GM12872 (cell line): ENCODE measurements around the gene ZNF366.

Experiments
- TF ChIP-seq, protein P1 (sequence below): IDR thresholded peaks from 3 replicates; pipeline ENCODE4 v1.5.1; 2011; ENCODE audit warnings: low read depth, mild to moderate bottlenecking, low read length, moderate library complexity; ENCODE audit not compliant: insufficient read depth

Gene ZNF366

DNA sequence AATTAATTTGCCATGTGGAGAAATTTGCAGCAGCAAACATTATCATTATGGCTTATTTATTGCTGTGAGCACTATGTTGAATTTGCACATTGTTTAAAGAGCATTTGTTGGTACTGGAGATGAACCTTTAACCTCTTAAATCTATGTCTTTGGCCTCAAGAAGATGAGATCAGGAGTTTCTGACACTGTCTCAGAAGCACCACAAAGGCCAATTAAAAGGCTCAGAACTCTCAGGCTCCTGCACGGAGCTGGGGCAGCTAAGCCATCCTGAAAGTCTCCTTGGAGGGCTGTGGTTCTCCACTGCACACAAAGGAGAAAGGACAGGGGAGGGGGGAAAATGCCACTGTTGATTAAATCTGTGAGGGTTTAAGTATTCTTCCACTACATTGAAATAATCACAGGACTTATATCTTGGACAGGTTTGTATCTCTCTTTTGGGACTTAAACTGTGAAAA is 33.1 kb downstream of the ZNF366 start:
- TF ChIP-seq, protein P1, sequence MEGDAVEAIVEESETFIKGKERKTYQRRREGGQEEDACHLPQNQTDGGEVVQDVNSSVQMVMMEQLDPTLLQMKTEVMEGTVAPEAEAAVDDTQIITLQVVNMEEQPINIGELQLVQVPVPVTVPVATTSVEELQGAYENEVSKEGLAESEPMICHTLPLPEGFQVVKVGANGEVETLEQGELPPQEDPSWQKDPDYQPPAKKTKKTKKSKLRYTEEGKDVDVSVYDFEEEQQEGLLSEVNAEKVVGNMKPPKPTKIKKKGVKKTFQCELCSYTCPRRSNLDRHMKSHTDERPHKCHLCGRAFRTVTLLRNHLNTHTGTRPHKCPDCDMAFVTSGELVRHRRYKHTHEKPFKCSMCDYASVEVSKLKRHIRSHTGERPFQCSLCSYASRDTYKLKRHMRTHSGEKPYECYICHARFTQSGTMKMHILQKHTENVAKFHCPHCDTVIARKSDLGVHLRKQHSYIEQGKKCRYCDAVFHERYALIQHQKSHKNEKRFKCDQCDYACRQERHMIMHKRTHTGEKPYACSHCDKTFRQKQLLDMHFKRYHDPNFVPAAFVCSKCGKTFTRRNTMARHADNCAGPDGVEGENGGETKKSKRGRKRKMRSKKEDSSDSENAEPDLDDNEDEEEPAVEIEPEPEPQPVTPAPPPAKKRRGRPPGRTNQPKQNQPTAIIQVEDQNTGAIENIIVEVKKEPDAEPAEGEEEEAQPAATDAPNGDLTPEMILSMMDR, result no peak

DNA sequence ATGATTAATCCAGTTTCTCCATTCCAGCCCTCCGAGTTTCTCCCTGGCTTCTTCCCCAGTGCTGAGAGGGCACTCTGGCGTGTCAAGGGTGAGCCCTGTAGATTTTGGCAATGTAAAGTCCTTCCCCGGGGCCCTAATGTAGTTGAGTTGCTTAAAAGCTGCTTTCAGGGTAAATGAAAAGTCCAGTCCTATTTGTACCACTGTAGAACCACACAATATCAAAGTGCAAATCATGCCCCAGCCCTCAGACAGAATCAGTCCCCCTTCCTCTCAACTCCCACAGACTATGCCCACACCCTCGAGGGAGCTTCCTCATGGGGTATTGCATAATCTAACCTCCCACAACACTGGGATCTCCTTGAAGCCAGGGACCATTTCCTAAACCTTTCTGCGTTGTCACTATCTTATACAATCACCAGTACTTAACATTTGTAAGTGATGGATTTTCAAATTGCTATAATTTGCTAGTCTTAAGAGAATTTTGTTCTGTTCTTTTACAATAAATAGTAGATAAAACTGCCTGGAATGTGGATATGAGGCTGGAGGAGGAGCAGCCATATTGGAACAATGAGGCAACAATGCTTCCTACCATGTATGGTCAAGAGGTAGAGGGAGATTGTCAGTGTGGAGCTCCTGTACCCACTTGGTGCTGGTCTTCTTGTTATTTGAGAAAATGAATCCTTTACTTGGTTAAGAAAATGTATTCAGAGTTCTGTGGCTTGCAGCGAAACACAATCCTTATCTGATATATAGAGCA is 34.4 kb downstream of the ZNF366 start:
- TF ChIP-seq, protein P1, result no peak

DNA sequence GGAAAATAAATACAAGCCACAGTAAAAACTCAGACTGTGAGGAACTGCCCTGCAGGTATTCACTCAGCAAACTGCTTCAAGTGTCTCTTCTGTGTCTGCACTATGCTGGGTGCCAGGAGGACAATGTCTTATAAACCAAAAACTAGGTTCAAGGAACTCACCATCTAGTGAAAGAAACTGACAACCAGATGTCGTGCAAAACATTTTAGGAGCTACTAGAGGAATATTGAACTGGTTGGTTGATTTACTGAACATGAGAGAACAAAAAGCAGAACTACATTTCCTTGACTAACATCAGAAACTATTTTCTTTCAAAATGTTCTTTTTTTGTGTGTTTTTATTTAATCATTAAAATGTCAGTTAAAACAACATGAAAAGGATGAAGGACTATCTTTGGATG is 35.2 kb downstream of the ZNF366 start:
- TF ChIP-seq, protein P1, result no peak

DNA sequence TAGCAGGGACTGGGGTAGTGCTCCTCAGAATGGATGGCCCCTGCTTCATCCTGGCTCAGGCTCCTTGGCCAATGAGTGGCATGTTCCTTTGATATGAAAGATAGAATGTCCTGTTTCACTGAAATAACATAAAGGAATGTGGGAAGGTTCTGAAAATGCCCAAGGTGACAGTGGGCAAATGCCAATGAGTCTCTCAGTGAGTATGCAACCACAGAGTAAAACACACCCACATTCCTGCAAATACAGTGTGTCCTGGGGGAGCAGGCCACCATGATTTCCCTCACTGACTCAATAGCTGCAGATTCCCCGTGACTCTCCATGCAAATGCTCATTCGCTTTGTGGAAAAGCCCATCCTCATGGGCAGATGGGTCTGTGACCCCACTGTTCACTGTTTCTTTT is 36.4 kb downstream of the ZNF366 start:
- TF ChIP-seq, protein P1, result no peak

DNA sequence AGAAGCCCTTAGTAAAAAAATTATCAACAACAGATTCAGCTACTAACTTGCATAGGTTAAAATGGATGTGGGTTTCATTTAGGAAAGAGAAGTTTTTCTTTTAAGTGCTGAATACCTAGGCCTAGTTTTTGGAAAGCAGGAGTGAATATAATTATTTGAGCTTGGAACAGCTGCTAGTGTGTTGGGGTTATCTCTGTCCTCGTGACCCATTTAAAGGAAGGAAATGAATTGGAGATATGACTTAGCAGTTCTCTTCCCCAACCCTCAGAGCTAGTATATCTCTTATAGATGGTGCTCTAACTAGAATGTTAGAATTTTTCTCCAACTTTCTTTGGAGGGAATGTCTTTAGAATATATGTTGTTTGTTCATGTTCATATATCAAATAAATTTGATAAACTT is 38.6 kb downstream of the ZNF366 start:
- TF ChIP-seq, protein P1, result no peak

DNA sequence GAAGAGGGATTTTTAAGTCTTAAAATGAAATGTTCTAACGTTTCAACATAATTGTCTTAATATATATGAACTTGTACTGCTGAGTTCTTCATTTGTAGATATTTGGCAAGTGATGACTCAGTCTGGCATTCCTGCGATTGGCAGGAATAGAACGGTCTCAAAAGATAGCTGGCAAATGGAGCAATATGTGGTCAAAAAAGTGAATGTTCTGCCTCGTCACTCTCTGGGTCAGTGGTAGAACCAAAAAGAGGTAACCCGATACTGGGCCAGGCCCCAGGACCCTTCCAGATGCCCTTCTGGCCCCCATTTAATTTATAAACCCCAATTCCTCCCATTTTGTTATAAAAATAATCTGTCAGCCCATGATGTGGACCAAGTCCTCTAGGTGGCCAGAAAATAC is 39.2 kb downstream of the ZNF366 start:
- TF ChIP-seq, protein P1, result no peak

DNA sequence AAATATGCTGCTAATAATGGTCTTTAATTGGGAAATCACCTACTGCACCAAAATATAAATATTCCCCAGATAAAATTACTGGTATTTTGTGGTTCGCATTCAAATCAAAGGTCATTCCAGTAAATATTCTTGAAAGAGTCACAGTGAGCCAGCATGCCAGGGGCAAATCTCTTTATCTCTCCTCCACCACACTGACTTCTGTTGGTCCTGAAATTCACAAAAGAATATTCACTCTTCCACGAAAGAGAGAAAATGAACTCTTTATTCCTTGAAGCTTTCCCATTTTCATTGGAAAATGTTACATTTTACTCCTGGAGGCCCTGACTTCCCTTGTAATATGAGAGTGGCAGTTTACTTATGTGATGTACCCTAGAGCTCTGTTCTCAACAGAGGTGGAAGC is 39.7 kb downstream of the ZNF366 start:
- TF ChIP-seq, protein P1, result no peak
